ENCODE data around the gene LRIT3. TPM values are rescaled to one million over a fixed set of nuclear protein-coding genes. Genes with fewer than 3 reads are reported as not detected.
"Not testable (repeated sequence)": the region's sequence is repeated elsewhere in the genome, so short reads cannot be mapped to it uniquely, and the experiment has no call there.

Gene LRIT3
- polyA plus RNA-seq, 12 donors = 0.08 to 0.75 (median 0.30) TPM; not detected in 2

DNA sequence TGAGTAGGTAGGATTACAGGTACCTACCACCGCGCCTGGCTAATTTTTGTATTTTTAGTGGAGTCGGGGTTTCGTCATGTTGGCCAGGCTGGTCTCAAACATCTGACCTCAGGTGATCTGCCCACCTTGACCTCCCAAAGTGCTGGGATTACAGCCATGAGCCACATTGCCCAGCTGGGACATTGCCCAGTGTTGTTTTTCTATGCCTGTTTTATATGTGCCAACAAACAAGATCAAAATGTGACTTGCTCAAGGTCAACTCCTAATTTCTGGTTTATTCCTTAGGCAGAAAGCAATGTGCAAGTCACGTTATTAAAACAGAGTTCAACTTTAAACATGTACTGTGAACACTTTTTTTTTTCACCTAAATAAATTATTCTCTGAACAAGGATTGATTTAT is 2.7 kb downstream of the LRIT3 start:
- DNase-seq = no peak

DNA sequence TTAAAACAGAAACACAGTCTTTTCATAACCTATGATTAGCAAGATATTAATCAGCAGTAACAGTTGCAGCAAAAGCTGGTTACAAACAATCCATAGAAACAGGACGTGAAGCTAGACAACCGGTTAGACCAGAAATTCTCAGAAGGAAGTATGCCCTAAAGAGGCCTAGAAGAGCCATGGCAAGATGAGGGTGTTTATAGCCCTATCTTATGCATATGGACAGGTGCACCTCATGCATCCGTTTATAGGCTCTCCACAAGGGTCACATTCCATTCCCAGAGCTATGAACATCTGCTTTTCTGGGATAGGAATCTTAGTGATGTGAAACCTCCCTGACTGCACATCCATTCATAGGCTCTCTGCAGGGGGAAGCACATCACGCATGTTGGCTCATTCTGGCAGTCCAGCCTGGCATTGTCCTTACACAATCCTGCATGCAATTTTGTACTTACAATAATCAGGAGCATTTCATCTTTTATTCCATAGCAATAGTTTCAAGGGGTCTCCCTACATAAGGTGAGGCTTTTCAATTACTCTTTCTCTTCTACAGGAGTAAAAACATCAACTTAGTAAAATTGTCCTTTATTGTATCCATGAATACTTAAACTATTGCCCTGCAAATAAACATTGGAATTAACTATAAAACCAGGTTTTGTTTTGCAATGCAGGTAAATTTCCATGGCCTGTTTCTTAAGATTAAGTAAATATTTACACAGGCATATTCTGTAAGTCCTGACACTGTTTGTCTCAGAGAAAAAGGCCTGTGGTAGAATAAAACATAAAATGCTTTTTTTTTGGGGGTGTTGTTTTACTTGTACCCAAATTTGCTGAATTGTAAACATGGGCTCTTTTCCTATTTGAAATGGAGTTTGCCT is 11.8 kb downstream of the LRIT3 start:
- DNase-seq = not testable (repeated sequence)

DNA sequence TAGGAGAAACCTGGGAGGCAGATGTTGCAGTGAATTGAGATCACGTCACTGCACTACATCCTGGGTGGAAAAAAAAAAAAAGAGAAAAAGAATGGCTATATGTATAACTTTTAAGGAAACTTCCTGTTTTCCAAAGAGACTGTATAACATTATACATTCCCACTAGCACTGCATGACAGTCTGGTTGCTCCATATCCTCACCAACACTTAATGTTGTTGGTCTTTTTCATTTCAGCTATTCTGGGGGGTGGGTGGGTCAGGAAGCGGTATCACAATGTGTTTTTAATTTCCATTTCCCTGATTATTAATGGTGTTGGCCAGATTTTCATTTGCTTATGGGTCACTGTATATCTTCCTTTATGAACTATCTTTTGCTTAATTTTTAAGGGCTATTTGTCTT is 13.4 kb downstream of the LRIT3 start:
- no peak for DNase-seq

DNA sequence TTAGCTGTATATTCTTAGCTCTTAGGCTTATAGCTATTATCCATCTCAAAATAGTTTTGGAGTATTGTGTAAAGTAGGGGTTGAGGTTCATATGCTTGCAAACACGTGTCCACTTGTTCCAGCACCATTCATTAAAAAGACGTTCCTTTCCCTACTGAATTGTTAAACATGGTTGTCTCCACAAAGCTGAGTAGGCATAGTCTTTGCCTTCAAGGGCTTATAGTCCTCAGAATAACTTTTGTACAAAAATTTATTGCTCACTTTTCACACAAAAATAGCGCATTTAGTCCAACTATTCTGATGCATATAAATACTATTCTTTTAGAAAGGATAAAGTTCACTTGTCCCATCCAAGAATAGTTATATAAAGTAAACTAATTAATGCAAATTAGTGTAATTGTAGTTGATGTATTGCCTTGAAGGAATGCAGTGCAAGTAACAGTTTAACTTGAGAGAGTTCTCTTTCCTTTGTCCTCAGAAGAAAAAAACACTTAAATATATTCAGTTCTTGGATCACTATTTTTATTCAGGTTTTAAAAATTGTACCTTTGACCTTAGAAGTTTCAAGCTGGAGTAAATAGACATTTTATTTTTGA is 14.1 kb downstream of the LRIT3 start:
- no peak for DNase-seq

GRCh38 chr4:109864134-109864533 is 16.2 kb downstream of the LRIT3 start:
- DNase-seq = no peak

GRCh38 chr4:109870061-109870460 is 22.2 kb downstream of the LRIT3 start:
- no peak for DNase-seq

DNA sequence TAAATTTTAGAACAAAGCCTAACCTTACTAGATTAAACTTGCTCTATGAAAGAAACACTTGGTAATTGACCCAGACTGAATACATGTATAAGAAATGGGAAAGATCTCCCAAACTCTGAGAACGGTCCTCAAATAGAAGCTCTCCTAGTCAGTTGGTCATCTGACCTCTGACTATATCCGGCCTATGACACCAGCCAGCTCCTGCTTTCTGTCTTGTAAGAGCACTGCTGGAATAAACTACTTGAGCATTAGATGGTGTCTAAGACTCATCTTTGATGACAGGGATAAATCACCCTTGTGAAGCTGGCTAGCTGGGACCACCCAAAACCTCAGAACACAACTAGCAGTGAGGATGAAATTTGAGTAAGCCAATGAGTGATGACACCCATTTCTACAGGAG is 24.2 kb downstream of the LRIT3 start:
- no peak for DNase-seq

- DNase-seq = no peak
Observed at GRCh38 chr4:109872950-109873656, 25.2 kb downstream of the LRIT3 start.

DNA sequence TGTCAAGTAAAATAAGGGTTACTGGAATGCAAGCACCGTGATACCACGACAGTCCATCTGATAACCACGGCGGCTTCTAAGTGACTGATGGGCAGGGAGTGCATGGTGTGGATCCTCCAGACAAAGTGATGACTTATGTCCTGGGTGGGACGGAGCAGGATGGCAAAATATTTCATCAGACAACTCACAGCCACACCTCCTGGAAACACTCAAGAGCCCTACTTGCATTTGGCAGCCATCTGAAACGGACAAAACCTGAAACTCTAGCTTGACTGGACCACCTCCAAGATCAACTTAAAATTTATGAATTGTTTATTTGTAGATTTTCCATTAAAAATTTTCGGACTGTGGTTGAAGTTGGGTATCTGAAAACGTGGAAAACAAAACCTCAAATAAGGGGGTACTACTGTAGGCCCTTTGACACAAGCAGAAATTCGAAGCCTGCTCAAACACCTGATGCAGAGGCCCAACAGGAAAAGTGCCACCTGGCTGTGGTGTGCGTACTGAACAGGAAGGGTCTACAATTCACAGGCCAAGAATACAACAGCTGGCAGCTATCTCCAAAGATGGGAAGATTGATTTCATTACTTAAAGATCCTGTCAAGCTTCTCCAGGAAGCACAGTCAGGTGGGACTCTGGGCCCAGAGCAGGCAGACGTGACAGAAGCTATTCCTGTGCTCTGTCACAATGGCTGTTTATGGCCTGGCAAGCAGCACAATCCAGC is 26.0 kb downstream of the LRIT3 start:
- no peak for DNase-seq

DNA sequence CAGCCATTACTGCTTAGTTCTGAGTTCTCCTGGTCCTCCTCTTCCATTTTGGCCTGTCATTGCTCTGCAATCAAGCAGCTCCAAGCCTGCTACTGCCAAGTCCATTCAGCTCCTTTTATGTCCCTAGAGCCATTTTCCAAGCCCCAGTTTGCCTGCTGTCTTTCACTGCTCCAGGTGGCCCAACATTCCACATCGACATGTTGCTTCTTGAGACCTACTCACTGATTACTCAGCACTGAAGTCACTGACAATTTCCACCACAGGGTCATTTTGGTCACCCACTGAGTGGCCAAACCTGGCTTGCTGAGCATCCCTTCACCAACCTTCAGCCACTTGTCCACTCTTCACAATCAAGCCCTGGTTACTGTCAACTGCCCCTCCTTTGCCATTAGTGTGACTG is 27.2 kb downstream of the LRIT3 start:
- DNase-seq = no peak

DNA sequence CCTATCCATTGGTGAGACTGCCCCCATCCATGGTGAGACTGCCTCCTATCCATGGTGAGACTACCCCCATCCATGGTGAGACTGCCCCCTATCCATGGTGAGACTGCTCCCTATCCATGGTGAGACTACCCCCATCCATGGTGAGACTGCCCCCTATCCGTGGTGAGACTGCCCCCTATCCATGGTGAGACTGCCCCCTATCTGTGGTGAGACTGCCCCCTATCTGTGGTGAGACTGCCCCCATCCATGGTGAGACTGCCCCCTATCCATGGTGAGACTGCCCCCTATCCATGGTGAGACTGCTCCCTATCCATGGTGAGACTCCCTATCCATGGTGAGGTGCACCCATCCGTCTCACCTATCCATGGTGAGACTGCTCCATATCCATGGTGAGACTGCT is 27.6 kb downstream of the LRIT3 start:
- not testable (repeated sequence) for DNase-seq

DNA sequence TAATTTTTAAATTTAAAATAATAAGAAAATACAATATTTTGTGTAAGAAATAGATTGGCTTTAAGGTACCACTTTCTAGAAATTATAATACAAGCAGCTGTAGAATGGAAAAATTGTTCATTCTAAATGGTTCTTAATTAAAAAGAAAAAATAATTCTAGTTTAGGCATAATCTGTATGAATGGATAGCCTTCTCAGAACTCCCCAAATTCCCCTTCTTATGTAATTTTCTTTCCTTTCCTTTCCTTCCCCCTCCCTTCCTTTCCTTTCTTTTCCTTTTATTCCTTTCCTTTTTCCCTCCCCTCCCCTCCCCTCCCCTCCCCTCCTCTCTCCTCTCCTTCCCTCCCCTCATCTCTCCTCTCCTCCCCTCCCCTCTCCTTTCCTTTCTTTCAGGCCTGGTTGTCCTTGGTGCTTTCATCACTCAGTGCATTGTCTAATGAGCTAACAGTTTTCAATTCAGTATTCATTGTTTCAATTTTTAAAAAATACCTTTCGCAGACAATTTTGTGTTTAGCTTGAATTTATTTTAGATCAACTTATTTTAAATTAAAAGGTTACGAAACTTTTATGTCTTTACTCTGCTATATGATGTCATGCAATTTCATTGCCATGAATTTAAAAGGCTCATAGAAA is 28.8 kb downstream of the LRIT3 start:
- DNase-seq = no peak

DNA sequence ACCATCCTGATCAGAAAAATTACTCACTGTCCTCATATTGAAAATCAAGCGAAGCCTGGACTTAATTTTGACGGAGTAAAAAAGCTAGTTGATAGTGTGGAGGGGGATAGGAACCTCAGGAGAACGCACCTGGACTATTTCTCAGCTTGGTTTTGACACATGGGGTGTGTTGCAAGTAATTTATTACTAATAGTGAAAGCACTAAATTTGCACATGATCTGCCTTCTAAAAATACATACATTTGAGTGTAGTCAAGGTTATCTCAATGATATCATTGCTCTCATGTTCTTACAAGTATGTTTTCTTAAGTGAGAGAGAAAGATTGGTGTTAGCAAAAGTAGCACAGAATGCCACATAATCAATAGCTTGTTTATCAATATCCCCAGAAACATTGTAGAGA is 29.5 kb downstream of the LRIT3 start:
- DNase-seq = no peak

GRCh38 chr4:109878355-109878754 is 30.4 kb downstream of the LRIT3 start:
- no peak for DNase-seq

DNA sequence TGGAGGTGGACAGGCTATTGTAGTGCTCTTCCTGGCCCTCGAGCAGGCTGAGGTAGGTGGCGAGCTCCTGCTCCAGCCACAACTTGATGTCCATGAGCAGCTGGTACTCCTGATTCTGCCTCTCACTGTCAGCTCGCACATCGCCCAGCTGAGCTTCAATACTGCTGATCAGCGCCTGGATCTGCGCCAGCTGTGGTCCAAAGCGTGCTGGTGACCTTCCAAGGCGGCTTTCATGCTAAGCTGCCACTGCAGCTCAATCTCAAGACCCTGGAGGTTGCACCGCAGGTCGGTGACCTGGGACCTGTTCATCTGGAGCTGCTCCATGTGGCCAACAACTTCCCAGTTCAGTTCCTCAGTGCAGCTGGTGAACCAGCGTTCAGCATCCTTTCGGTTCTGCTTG is 31.2 kb downstream of the LRIT3 start:
- no peak for DNase-seq

GRCh38 chr4:109879636-109880314 is 31.9 kb downstream of the LRIT3 start:
- no peak for DNase-seq

GRCh38 chr4:109886303-109886702 is 38.4 kb downstream of the LRIT3 start:
- no peak for DNase-seq

DNA sequence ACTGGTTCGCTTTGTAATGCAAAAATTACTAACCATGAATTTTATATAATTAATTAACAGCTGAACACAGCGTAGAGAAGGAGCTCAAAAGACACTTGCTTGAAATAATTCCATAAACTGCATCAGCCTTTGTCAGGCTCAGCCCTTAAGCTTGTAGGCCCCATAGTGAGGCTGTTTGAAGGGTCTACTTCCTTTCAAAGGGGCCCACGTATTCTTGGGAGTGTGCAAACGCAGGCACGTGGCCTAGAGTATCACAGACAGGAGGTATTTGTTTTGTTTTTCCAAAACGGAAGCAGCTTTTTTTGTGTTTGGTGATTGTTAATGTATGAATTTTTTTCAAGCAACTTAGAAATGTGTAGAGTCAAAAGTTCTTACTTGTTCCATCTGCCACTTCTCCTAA is 39.2 kb downstream of the LRIT3 start:
- no peak for DNase-seq

DNA sequence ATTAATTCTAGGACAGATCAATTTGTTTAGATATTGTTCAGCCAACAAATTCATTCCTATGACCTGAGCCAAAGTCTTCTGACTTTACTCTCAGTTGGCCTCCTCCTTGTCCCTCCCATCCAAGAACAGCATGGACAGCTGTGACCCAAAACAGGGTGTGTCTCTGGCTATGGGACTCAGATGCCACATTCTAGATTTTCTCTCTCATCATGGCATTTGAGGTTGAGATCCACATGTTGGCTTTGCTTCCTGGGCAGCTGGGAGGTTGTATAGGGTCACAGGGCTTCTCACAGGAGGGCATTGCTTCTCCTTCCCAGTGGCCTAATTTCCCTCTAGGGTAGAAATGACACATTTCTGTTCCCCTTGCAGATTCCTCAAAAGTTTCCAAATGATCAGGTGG is 42.2 kb downstream of the LRIT3 start:
- no peak for DNase-seq

DNA sequence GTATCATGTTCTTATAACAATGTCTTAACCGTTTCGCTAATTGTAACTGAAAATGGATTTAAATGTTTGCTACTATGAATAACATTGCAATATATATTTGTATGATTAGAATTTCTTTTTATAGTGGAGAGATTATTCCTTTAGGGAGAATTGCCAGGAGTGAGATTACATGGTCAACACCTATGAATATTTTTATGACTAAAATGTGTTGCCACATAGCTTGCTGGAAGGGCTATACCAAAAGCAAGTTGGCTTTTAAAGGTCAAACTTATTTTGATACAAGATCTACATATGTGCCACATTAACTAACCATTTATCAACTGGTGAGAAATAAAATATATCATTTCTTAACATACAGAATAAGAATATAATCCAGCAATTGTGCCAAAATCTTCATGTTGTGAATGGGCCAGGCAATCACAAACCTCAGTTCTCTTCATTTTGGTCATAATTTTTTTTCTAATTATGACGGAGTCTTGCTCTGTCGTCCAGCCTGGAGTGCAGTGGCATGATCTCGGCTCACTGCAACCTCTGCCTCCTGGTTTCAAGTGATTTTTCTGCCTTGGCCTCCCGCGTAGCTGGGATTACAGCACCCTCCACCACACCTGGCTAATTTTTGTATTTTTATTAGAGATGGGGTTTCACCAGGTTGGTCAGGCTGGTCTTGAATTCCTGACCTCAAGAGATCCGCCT is 54.8 kb downstream of the LRIT3 start:
- DNase-seq = no peak

GRCh38 chr4:109908731-109909130 is 60.8 kb downstream of the LRIT3 start:
- no peak for DNase-seq
